Activated T-helper 2 cell treated with anti-CD3 and anti-CD28 coated beads, Interferon-gamma antibody, Interleukin-2, Interleukin-4, amounts not matched to agents 10 μg/mL and 5 μg/mL and 100 μg/mL, durations not matched to agents 14 hours and 24 hours and 36 hours (primary cell): ENCODE results near the gene ATRN. TPM values are rescaled to one million over a fixed set of nuclear protein-coding genes. Genes with fewer than 3 reads are reported as not detected.

ENCODE experiments used
- DNase-seq: peaks from one replicate; pipeline ENCODE4 v3.0.0; 2021; ENCODE audit warnings: low spot score
- H3K27ac Mint-ChIP-seq: one replicate; pipeline ENCODE4 v1.8.0; 2021; ENCODE audit warnings: mixed read lengths
- H3K27me3 Mint-ChIP-seq: one replicate; pipeline ENCODE4 v1.8.0; 2021; ENCODE audit warnings: low read depth, mixed read lengths
- H3K36me3 Mint-ChIP-seq: one replicate; pipeline ENCODE4 v1.8.0; 2021; ENCODE audit warnings: low read depth, mixed read lengths
- H3K4me1 Mint-ChIP-seq: one replicate; pipeline ENCODE4 v1.8.0; 2021; ENCODE audit warnings: low read depth, mixed read lengths
- H3K4me3 Mint-ChIP-seq: one replicate; pipeline ENCODE4 v1.8.0; 2021; ENCODE audit warnings: low read depth, mild to moderate bottlenecking, moderate library complexity, mixed read lengths
- H3K9me3 Mint-ChIP-seq: one replicate; pipeline ENCODE4 v1.8.0; 2021; ENCODE audit warnings: mixed read lengths
- intact Hi-C: fragments of 100-400 bp; cut with micrococcal nuclease; formaldehyde crosslinking; loops from one replicate; pipeline ENCODE4 v1.15.1; 2023
- total RNA-seq: library from RNA; stranded (reverse); gene quantifications from 2 replicates; pipeline ENCODE4 v1.2.3, GENCODE V29; 2022

Gene ATRN
- total RNA-seq, 1 donor from 2014 or later = 11.5 TPM

- Mint-ChIP-seq H3K4me3 (no peak overlapping the region), H3K27me3 (peaks cover 24% of the 10 kb centered on the region), H3K9me3 (no peaks in the 10 kb centered on the region), H3K36me3 (no peaks in the 10 kb centered on the region), H3K4me1 (no peaks in the 10 kb centered on the region), H3K27ac (no peak overlapping the region)
- DNase-seq = no peak
- intact Hi-C loops = no loop called here
These were observed 18.7 kb upstream of the ATRN start for GRCh38 chr20:3452136-3452535.

GRCh38 chr20:3452690-3453089 is 18.1 kb upstream of the ATRN start:
- Mint-ChIP-seq H3K4me1 (no peaks in the 10 kb centered on the region), H3K27ac (no peak overlapping the region), H3K9me3 (no peaks in the 10 kb centered on the region), H3K36me3 (no peaks in the 10 kb centered on the region), H3K4me3 (no peak overlapping the region), H3K27me3 (peaks cover 22% of the 10 kb centered on the region)
- DNase-seq = no peak
- intact Hi-C loops = no loop called here

- no peak for DNase-seq
- H3K9me3 Mint-ChIP-seq = no peaks in the 10 kb centered on the region
- H3K27ac Mint-ChIP-seq = no peak overlapping the region
- H3K27me3 Mint-ChIP-seq = peaks cover 24% of the 10 kb centered on the region
- no peaks in the 10 kb centered on the region for H3K36me3 Mint-ChIP-seq
- no peaks in the 10 kb centered on the region for H3K4me1 Mint-ChIP-seq
- intact Hi-C loops = no loop called here
- no peak overlapping the region for H3K4me3 Mint-ChIP-seq
These were observed 16.0 kb upstream of the ATRN start for GRCh38 chr20:3454831-3455230.

DNA sequence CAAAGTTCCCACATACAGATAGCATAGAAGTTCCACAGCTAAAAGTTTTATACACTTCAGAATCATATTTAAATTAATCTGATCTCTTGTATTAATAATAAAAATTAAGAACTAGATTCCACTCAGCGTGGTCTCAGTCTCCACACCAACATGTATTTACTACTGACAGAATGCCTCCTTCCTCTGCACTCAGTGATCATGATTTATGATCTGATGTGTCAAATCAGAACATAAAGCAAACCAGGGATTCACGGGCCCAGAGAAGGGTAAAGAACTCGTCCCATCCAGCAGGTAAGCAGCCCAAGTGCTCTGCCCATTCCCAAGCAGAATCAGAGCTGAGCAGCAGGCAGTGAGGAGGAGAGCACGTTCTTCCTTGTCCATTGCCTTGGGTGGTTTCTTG is 14.2 kb upstream of the ATRN start:
- no peak for DNase-seq
- intact Hi-C loops = no loop called here
- no peak overlapping the region for H3K4me3 Mint-ChIP-seq
- no peaks in the 10 kb centered on the region for H3K9me3 Mint-ChIP-seq
- H3K27ac Mint-ChIP-seq = no peak overlapping the region
- peaks cover 21% of the 10 kb centered on the region for H3K27me3 Mint-ChIP-seq
- H3K4me1 Mint-ChIP-seq = no peaks in the 10 kb centered on the region
- H3K36me3 Mint-ChIP-seq = no peaks in the 10 kb centered on the region

DNA sequence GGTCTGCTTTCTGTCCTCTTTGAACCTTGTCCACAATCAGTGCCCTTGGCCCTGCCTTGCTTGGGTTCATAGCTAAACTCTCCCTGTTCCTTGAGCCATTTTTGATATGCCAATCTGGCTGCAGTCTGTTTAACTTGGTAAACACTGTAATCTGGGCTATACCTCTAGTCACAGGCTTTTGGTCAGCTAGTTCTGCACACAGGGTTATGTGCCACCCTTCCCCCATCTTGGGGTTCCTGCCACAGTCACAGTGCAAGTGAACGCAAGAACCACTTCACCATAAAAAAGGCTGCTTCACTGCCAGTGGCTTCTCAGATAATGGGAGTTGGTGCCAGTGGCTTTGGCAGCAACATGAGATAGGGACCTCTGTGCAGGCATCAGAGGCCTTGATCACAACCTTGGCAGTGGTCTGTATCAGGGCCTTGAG is 10.9 kb upstream of the ATRN start:
- Mint-ChIP-seq H3K9me3 (no peaks in the 10 kb centered on the region), H3K27ac (no peak overlapping the region), H3K36me3 (no peaks in the 10 kb centered on the region), H3K27me3 (peaks cover 9% of the 10 kb centered on the region), H3K4me3 (no peak overlapping the region), H3K4me1 (no peaks in the 10 kb centered on the region)
- DNase-seq = no peak
- intact Hi-C loops = no loop called here

- Mint-ChIP-seq H3K27ac (no peak overlapping the region), H3K36me3 (no peaks in the 10 kb centered on the region), H3K4me3 (no peak overlapping the region), H3K4me1 (no peaks in the 10 kb centered on the region), H3K9me3 (no peaks in the 10 kb centered on the region), H3K27me3 (peaks cover 17% of the 10 kb centered on the region)
- intact Hi-C loops = no loop called here
- DNase-seq = no peak
These were observed 9.5 kb upstream of the ATRN start for GRCh38 chr20:3461211-3461771.

- Mint-ChIP-seq H3K27ac (no peak overlapping the region), H3K4me1 (no peaks in the 10 kb centered on the region), H3K4me3 (no peak overlapping the region), H3K27me3 (peaks cover 23% of the 10 kb centered on the region), H3K9me3 (no peaks in the 10 kb centered on the region), H3K36me3 (no peaks in the 10 kb centered on the region)
- DNase-seq = no peak
- intact Hi-C loops = no loop called here
These were observed 8.7 kb upstream of the ATRN start for GRCh38 chr20:3461911-3462677.

DNA sequence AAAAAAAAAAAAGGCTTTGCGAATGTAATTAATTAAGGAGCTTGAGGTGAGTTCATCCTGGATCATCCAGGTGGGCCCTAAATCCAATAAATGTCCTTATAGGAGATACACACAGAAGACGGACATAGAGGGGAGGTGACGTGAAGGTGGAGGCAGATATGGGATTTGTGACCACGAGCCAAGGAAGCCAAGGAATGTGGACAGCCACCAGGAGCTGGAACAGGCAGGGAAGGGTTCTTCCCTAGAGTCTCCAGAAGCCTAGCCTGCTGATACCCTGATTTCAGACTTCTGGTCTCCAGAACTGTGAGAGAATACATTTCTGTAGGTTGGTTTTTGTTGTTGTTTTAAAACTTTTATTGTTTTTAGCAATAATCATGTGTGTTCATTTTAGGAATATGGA is 6.7 kb upstream of the ATRN start:
- Mint-ChIP-seq H3K27ac (no peak overlapping the region), H3K9me3 (no peaks in the 10 kb centered on the region), H3K4me1 (no peaks in the 10 kb centered on the region), H3K4me3 (no peak overlapping the region), H3K27me3 (peaks cover 20% of the 10 kb centered on the region), H3K36me3 (no peaks in the 10 kb centered on the region)
- no peak for DNase-seq
- intact Hi-C loops = no loop called here

- peaks cover 3% of the 10 kb centered on the region for H3K4me1 Mint-ChIP-seq
These were observed 5.5 kb upstream of the ATRN start for GRCh38 chr20:3465301-3465700.

DNA sequence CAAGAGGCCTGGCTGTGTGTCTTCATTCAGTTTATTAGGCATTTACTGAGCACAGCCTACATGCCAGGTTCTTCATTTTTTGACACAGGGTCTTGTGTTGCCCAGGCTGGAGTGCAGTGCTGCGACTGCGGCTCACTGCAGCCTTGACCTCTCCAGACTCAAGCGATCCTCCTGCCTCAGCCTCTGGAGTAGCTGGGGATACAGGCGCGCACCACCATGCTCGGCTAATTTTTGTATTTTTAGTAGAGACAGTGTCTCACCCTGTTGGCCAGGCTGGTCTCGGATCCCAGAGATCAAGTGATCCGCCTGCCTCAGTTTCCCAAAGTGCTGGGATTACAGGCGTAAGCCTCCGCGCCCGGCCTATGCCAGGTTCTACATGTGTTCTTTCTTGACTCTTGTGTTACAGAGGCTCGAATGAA is 601 bp upstream of the ATRN start:
- H3K36me3 Mint-ChIP-seq = no peaks in the 10 kb centered on the region
- H3K27ac Mint-ChIP-seq = no peak overlapping the region
- intact Hi-C loops = loop anchor here (2.0 kb wide), 2 partner anchors 61 to 231 kb away; partner anchors contain the start of gene SLC4A11
- DNase-seq = no peak
- peaks cover 16% of the 10 kb centered on the region for H3K27me3 Mint-ChIP-seq
- H3K4me1 Mint-ChIP-seq = peaks cover 29% of the 10 kb centered on the region
- peak overlapping the region; percentile 93 for H3K4me3 Mint-ChIP-seq
- no peaks in the 10 kb centered on the region for H3K9me3 Mint-ChIP-seq

More at GRCh38 chr20:3465301-3465700, 5.5 kb upstream of the ATRN start:
- DNase-seq = no peak
- Mint-ChIP-seq H3K4me3 (no peak overlapping the region), H3K27me3 (peaks cover 20% of the 10 kb centered on the region), H3K9me3 (no peaks in the 10 kb centered on the region), H3K27ac (no peak overlapping the region), H3K36me3 (no peaks in the 10 kb centered on the region)
- intact Hi-C loops = no loop called here

DNA sequence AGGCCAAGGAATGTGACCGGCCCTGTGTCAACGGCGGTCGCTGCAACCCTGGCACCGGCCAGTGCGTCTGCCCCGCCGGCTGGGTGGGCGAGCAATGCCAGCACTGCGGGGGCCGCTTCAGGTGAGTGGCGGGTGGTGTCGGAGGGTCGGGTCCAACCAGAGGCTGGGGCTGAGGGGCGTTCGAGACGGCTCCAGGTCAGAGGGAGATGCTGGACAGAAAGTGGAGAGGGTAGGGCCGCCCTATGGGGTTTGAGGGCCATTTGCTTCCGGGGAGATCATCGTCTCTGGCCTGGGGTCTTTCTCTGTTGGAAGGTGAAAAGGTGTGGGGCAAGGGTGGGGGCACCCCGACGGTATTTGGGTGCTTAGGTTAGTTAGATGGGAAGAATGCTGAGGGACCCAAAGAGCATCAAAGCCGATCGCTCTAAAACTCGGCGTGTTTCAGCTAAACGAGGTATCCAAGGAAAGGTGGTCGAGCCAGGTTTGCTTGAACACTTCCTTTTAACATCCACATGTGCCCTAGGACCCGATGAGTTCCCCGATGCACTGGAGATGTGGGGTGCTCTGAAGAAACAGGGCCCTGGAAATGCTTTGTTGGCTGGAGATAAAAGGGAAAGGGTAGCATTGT is 691 bp downstream of the ATRN start:
- H3K36me3 Mint-ChIP-seq = no peaks in the 10 kb centered on the region

DNA sequence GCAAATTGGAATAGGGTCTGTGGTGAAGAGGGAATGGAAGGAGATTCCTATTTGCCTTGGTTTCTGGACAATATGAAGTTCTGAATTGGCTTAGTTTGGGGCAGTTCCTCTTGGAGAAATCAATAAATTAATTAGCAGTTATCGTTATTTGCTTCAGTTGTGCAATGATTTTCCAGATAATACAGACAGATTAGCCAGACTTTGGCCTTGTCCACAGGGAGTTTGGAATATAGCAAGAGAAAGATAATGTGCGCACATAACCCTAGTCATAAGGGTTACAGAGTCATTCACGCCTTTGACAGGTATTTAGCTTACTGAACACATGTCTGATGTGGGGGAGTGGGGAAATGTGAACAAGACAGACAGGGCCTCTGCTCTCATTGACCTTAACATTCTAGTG is 1.3 kb downstream of the ATRN start:
- no peak for DNase-seq
- intact Hi-C loops = no loop called here
- Mint-ChIP-seq H3K9me3 (no peaks in the 10 kb centered on the region), H3K27me3 (peaks cover 2% of the 10 kb centered on the region), H3K27ac (no peak overlapping the region), H3K4me1 (peaks cover 29% of the 10 kb centered on the region), H3K4me3 (peak overlapping the region; percentile 93), H3K36me3 (no peaks in the 10 kb centered on the region)

More for the DNA sequence above, 691 bp downstream of the ATRN start:
- peaks cover 7% of the 10 kb centered on the region for H3K27me3 Mint-ChIP-seq
- no peaks in the 10 kb centered on the region for H3K9me3 Mint-ChIP-seq
- intact Hi-C loops = loop anchor here (2.0 kb wide), 2 partner anchors 63 to 233 kb away; partner anchors contain the start of gene SLC4A11
- peak overlapping the region; percentile 23 for H3K27ac Mint-ChIP-seq
- peak overlapping the region; percentile 93 for H3K4me3 Mint-ChIP-seq
- peaks cover 29% of the 10 kb centered on the region for H3K4me1 Mint-ChIP-seq
- DNase-seq = no peak

DNA sequence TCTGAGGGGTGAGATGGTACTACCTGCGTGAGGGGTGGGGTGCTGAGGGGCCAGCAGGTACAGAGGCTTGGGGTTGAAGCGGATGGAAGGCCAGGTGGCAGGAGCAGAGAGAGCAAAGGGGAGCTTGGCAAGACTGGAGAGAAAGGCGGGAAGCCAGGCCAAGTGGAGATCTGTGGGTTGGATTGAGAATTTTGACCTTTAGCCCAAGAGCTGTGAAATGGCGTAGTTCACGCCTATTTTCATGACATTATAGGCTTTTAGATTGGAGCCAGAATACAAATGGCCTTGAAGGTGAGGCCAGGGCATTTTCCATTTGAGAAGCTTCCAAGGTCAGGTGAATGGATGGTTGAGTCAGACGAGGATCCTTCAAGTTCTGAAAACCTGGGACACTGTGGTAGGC is 2.5 kb downstream of the ATRN start:
- Mint-ChIP-seq H3K4me1 (peaks cover 29% of the 10 kb centered on the region), H3K4me3 (no peak overlapping the region), H3K9me3 (no peaks in the 10 kb centered on the region), H3K27ac (no peak overlapping the region), H3K36me3 (no peaks in the 10 kb centered on the region), H3K27me3 (peaks cover 2% of the 10 kb centered on the region)
- intact Hi-C loops = no loop called here
- no peak for DNase-seq
